GM12864 (cell line): ENCODE measurements around the gene MARCHF10.

Source experiments
- DNase-seq: peaks from one replicate; pipeline ENCODE4 v3.0.0-alpha.2; 2011; ENCODE audit warnings: low read depth
- H3K4me3 ChIP-seq: 2 replicates; pipeline ENCODE4 v1.5.1; 2011; ENCODE audit warnings: mild to moderate bottlenecking, low read depth, low read length, control low read depth
- TF ChIP-seq, protein P1 (sequence below): IDR thresholded peaks from 2 replicates; pipeline ENCODE4 v1.5.1; 2011; ENCODE audit warnings: low read depth, mild to moderate bottlenecking, moderate library complexity, low read length, control low read depth, inconsistent platforms; ENCODE audit errors: missing control alignments

The MARCHF10 gene

DNA sequence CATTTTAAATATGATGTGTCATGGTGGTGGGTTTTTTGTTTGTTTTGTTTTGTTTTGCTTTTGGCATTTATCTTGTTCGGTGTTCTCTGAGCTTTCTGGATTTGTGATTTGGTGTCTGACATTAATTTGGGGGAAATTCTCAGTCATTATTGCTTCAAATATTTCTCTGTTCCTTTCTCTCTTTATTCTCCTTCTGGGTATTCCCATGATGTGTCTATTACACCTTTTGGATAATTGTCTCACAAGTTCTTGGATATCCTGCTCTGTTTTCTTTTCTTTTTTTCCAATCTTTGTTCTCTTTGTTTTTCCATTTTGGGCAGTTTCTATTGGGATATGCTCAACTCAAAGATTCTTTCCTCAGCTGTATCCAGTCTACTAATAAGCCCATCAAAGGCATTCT lies 88.5 kb downstream of the MARCHF10 start:
- H3K4me3 ChIP-seq, result no peak overlapping the region
- DNase-seq, result no peak
- TF ChIP-seq, protein P1, sequence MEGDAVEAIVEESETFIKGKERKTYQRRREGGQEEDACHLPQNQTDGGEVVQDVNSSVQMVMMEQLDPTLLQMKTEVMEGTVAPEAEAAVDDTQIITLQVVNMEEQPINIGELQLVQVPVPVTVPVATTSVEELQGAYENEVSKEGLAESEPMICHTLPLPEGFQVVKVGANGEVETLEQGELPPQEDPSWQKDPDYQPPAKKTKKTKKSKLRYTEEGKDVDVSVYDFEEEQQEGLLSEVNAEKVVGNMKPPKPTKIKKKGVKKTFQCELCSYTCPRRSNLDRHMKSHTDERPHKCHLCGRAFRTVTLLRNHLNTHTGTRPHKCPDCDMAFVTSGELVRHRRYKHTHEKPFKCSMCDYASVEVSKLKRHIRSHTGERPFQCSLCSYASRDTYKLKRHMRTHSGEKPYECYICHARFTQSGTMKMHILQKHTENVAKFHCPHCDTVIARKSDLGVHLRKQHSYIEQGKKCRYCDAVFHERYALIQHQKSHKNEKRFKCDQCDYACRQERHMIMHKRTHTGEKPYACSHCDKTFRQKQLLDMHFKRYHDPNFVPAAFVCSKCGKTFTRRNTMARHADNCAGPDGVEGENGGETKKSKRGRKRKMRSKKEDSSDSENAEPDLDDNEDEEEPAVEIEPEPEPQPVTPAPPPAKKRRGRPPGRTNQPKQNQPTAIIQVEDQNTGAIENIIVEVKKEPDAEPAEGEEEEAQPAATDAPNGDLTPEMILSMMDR, result no peak

DNA sequence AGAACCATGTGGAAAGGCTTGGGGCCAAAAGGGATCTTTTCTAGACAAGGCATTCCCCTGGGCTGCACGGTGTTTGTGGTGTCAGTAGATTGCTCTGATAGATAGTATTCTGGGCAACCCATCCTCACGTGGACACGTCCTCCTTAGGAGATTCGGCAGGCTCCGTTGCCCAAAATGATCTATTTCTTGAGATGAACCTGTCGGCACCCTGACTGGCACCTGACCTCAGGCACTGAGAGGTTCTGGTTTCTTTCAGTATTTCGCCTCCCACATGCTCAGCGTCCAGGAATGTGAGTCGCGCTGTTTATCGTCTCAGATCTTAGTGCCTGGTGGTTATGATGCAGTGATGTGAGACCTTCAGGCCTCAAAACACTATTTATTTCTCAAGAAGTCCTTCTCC lies 89.7 kb downstream of the MARCHF10 start:
- no peak for DNase-seq
- TF ChIP-seq, protein P1, result no peak
- H3K4me3 ChIP-seq, result no peak overlapping the region

DNA sequence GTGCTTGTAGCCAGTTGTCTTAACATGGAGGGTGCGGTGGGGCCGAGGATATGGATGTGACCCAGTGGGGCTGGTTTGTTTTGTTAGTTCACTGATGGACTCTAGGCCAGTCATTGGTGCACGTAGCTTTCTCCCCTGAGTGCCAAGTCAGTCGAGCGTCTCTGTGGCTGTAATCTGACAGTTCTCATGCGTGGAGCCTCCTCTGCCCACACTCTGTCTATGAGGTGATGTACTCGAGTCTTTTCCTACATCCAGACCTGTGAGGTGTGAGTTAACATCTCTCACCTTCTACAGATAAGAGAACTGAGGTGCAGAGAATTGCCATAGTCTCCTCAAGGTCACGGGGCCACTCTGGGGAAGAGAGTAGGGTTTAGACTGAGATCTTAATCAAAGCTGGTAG lies 90.2 kb downstream of the MARCHF10 start:
- TF ChIP-seq, protein P1, result no peak
- DNase-seq, result no peak
- no peak overlapping the region for H3K4me3 ChIP-seq

DNA sequence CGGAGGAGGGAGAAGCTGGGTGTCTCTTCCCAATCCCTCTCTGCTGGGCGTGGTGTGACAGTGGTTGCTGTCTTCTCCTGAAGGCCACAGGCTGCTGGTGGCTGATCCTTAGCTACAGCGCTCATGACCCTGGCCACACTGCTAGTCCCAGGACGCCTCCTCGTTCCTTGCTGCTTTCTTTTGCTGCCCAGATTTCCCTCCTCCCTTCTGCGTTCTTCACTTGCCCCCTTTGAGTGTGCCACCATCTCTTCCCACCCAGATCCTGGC lies 90.6 kb downstream of the MARCHF10 start:
- H3K4me3 ChIP-seq, result no peak overlapping the region
- DNase-seq, result no peak
- TF ChIP-seq, protein P1, result no peak

DNA sequence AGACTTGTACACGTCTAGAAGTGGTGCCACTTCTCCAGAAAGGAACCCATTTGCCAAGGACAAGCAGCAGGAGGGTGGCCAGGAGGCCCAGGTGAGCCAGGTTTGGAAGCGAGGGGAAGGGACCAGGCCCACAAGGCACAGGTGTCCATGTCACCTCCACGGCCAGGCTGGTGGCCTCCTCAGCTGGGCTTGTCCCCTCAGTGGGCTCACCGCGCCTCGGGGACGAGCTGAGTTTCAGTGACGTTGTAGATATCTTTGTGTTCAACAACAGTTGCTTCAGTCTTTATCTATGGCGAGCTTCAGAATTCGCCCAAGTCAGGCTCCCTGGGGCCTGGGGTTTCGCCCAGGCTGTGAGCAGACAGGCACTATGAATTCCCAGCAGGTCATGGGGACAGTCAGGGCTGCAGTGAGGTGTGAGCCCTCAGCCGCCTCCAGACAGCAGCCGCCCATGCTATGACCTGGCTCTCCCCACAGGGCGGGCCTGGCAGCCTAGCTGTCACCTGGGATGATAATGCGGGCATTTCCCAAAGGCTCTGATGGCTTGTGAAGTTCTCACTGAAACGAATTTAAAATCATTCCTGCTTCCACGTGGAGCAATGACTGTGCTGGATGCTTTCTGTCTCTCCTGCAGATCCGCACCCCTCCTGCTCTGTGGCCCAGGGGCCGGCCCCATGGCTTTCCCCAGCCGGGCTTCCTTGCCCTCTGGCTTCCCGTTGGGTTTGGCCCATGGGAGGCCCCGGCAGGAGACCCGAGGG lies 91.1 kb downstream of the MARCHF10 start:
- DNase-seq, result no peak

DNA sequence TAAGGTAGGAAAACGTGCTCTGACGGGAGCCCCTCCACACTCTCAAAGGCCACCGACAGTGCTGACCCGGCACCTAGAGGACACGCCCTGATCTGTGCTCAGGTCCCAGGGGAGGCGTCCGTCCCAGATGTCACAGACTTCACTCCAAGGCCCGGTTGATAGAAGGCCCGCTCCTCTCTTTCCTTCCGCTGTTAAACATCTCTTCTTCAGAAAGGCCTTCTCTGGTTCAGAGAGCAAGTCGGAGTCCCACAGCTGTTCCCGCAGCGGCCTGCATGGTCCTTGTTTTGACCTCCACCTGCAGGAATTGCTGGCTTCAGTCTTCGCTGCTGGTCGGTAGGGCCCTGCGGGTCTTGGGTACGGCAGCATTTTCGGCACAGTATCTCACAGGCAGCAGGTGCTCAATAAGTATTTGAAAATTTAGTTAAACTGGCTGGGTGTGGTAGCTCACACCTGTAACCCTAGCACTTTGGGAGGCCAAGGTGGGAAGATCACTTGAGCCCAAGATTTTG lies 92.2 kb downstream of the MARCHF10 start:
- no peak for DNase-seq
- TF ChIP-seq, protein P1, result no peak
- no peak overlapping the region for H3K4me3 ChIP-seq

More for the DNA sequence above, 91.1 kb downstream of the MARCHF10 start:
- H3K4me3 ChIP-seq, result no peak overlapping the region
- TF ChIP-seq, protein P1, result no peak
